Measurements from ENCODE around the gene SLC35E4. TPM values are rescaled to one million over a fixed set of nuclear protein-coding genes. Genes with fewer than 3 reads are reported as not detected.

SLC35E4 gene
- total RNA-seq, 1 experiment from 2014 or later: 2.9 TPM

- TF ChIP-seq, protein P1, sequence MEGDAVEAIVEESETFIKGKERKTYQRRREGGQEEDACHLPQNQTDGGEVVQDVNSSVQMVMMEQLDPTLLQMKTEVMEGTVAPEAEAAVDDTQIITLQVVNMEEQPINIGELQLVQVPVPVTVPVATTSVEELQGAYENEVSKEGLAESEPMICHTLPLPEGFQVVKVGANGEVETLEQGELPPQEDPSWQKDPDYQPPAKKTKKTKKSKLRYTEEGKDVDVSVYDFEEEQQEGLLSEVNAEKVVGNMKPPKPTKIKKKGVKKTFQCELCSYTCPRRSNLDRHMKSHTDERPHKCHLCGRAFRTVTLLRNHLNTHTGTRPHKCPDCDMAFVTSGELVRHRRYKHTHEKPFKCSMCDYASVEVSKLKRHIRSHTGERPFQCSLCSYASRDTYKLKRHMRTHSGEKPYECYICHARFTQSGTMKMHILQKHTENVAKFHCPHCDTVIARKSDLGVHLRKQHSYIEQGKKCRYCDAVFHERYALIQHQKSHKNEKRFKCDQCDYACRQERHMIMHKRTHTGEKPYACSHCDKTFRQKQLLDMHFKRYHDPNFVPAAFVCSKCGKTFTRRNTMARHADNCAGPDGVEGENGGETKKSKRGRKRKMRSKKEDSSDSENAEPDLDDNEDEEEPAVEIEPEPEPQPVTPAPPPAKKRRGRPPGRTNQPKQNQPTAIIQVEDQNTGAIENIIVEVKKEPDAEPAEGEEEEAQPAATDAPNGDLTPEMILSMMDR (IDR thresholded peaks at IDR 0.05; ENCODE audit: unreplicated experiment): no peak
- Mint-ChIP-seq H3K9me3 (ENCODE audit: unreplicated experiment) (no peaks in the 10 kb centered on the region), H3K4me3 (ENCODE audit: unreplicated experiment) (no peak overlapping the region), H3K4me1 (ENCODE audit: insufficient read depth, unreplicated experiment) (peaks cover under 1% of the 10 kb centered on the region), H3K27me3 (ENCODE audit: insufficient read depth, unreplicated experiment) (no peaks in the 10 kb centered on the region), H3K27ac (ENCODE audit: low read depth, unreplicated experiment) (no peak overlapping the region), H3K36me3 (ENCODE audit: insufficient read depth, unreplicated experiment) (no peaks in the 10 kb centered on the region)
- DNase-seq (ENCODE audit: unreplicated experiment): no peak
- BruUV-seq (replicated peaks): no TSS peak
- intact Hi-C loops (cut with micrococcal nuclease): no loop called here
- ChIA-PET CTCF (interaction anchor here (0.7 to 1.4 kb wide), 4 partner anchors 12 to 628 kb away, joined by 3 to 9 read pairs (median 4); partner anchors contain the start of gene PES1), POLR2A (no interaction called here)
These were observed 31.8 kb upstream of the SLC35E4 start for GRCh38 chr22:30603801-30604200.

DNA sequence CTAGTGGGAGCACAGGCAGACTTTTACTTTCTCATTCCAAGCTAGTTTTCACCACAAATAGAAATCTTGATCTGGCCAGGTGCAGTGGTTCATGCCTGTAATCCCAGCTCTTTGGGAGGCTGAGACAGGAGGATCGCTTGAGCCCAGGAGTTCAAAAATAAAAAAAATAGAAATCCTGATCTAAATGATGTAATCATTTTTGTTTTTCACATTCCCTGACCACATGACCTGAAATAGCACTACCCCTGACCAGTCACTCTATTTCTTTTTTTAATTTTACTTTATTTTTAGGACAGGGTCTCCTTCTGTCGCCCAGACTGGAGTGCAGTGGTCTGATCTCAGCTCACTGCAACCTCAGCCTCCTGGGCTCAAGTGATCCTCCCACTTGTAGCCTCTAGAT is 30.9 kb upstream of the SLC35E4 start:
- Mint-ChIP-seq H3K4me3 (ENCODE audit: unreplicated experiment) (no peak overlapping the region), H3K36me3 (ENCODE audit: insufficient read depth, unreplicated experiment) (no peaks in the 10 kb centered on the region), H3K4me1 (ENCODE audit: insufficient read depth, unreplicated experiment) (peaks cover 9% of the 10 kb centered on the region), H3K9me3 (ENCODE audit: unreplicated experiment) (no peaks in the 10 kb centered on the region), H3K27me3 (ENCODE audit: insufficient read depth, unreplicated experiment) (no peaks in the 10 kb centered on the region), H3K27ac (ENCODE audit: low read depth, unreplicated experiment) (no peak overlapping the region)
- no peak for DNase-seq (ENCODE audit: unreplicated experiment)
- TF ChIP-seq, protein P1 (IDR thresholded peaks at IDR 0.05; ENCODE audit: unreplicated experiment): no peak
- BruUV-seq (replicated peaks): no TSS peak
- intact Hi-C loops (cut with micrococcal nuclease): no loop called here
- ChIA-PET POLR2A (no interaction called here), CTCF (interaction anchor here (0.6 to 1.4 kb wide), 8 partner anchors 11 to 773 kb away, joined by 3 to 9 read pairs (median 4); partner anchors contain the start of gene PES1)

DNA sequence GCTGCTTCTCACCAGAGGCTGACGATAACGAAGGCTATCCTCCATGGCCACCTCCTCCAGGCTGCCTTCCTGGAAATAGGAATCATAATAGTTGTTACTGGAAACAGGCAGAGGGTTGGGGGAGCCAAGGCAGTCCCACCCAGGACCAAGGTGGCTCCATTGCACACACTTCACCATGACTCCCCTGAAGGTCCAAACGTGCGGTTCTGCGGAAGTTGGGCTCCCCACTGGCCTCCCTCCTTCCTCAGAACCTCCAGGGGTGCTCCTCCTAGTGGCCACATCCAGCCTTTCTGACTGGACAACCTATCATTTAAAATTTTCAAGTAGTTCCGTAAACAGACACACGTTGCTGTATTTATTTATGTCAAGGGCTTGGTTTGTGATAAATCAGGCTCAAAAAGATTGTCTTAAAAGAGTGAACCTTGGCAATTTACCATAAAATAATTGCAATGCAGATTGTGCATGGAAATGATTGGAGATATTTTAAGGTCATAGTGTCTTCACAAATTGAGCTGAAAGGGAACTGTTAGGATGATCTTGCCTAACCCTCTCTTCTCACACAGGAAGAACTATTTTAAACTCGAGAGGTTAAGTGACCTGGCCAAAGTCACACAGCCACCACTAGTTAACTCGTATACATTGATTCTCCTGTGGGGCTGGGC is 30.0 kb upstream of the SLC35E4 start:
- H3K27ac Mint-ChIP-seq (ENCODE audit: low read depth, unreplicated experiment): no peak overlapping the region

More for the DNA sequence above, 30.0 kb upstream of the SLC35E4 start:
- Mint-ChIP-seq H3K27me3 (ENCODE audit: insufficient read depth, unreplicated experiment) (no peaks in the 10 kb centered on the region), H3K36me3 (ENCODE audit: insufficient read depth, unreplicated experiment) (no peaks in the 10 kb centered on the region), H3K9me3 (ENCODE audit: unreplicated experiment) (no peaks in the 10 kb centered on the region), H3K4me1 (ENCODE audit: insufficient read depth, unreplicated experiment) (peaks cover 9% of the 10 kb centered on the region), H3K4me3 (ENCODE audit: unreplicated experiment) (no peak overlapping the region)
- CTCF ChIA-PET: interaction anchor here (0.5 to 2.8 kb wide), 11 partner anchors 9 to 368 kb away, joined by 3 to 11 read pairs (median 4); no protein-coding TSS in a partner anchor
- no TSS peak for BruUV-seq (replicated peaks)
- intact Hi-C loops (cut with micrococcal nuclease): no loop called here
- TF ChIP-seq, protein P1 (IDR thresholded peaks at IDR 0.05; ENCODE audit: unreplicated experiment): peak; percentile 61
- DNase-seq (ENCODE audit: unreplicated experiment): peak; percentile 59
- POLR2A ChIA-PET: interaction anchor here (0.7 to 5.3 kb wide), 4 partner anchors 10 to 179 kb away, joined by 3 to 30 read pairs (median 3); partner anchors contain the start of gene PES1
